HG03064 (cell line): ENCODE measurements around the gene ZFP30.

Source experiments
- ATAC-seq: cut with Tn5 transposase; IDR thresholded peaks from one replicate; pipeline ENCODE4 v1.9.1; 2021; ENCODE audit warnings: low read depth; ENCODE audit not compliant: unreplicated experiment

The ZFP30 gene

DNA sequence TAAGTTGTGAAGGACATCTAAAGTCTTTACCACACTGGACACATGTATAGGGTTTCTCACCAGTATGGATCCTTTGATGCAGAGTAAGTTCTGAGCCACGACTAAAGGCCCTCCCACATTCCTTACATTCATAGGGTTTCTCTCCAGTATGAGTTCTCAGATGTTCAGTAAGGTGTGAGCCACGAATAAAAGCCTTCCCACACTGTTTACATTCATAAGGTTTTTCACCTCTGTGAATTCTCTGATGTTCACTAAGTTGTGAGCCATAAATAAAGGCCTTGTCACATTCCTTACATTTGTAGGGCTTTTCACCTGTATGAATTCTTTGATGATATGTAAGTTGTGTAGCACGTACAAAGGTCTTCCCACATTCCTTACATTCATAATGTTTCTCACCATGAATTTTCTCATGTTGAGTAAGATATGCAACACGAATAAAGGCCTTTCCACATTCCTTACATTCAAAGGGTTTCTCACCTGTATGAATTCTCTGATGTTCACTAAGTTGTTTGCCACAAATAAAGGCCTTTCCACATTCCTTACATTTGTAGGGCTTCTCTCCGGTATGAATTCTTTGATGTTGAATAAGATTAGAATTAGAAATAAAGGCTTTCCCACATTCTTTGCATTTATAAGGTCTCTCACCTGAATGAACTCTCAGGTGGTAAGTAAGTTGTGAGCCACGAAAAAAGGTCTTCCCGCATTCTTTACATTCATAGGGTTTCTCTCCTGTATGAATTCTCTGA is 90.5 kb downstream of the ZFP30 start:
- ATAC-seq = no peak
